Stromal cell of bone marrow (primary cell): Measurements from ENCODE around the gene ATP9A.
"Not testable (repeated sequence)": the region's sequence is repeated elsewhere in the genome, so short reads cannot be mapped to it uniquely, and the experiment has no call there.

Experiments used
- DNase-seq: peaks from one replicate; pipeline ENCODE4 v3.0.0-alpha.2; 2012; ENCODE audit warnings: low read depth

The ATP9A gene, protein sequence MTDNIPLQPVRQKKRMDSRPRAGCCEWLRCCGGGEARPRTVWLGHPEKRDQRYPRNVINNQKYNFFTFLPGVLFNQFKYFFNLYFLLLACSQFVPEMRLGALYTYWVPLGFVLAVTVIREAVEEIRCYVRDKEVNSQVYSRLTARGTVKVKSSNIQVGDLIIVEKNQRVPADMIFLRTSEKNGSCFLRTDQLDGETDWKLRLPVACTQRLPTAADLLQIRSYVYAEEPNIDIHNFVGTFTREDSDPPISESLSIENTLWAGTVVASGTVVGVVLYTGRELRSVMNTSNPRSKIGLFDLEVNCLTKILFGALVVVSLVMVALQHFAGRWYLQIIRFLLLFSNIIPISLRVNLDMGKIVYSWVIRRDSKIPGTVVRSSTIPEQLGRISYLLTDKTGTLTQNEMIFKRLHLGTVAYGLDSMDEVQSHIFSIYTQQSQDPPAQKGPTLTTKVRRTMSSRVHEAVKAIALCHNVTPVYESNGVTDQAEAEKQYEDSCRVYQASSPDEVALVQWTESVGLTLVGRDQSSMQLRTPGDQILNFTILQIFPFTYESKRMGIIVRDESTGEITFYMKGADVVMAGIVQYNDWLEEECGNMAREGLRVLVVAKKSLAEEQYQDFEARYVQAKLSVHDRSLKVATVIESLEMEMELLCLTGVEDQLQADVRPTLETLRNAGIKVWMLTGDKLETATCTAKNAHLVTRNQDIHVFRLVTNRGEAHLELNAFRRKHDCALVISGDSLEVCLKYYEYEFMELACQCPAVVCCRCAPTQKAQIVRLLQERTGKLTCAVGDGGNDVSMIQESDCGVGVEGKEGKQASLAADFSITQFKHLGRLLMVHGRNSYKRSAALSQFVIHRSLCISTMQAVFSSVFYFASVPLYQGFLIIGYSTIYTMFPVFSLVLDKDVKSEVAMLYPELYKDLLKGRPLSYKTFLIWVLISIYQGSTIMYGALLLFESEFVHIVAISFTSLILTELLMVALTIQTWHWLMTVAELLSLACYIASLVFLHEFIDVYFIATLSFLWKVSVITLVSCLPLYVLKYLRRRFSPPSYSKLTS

DNA sequence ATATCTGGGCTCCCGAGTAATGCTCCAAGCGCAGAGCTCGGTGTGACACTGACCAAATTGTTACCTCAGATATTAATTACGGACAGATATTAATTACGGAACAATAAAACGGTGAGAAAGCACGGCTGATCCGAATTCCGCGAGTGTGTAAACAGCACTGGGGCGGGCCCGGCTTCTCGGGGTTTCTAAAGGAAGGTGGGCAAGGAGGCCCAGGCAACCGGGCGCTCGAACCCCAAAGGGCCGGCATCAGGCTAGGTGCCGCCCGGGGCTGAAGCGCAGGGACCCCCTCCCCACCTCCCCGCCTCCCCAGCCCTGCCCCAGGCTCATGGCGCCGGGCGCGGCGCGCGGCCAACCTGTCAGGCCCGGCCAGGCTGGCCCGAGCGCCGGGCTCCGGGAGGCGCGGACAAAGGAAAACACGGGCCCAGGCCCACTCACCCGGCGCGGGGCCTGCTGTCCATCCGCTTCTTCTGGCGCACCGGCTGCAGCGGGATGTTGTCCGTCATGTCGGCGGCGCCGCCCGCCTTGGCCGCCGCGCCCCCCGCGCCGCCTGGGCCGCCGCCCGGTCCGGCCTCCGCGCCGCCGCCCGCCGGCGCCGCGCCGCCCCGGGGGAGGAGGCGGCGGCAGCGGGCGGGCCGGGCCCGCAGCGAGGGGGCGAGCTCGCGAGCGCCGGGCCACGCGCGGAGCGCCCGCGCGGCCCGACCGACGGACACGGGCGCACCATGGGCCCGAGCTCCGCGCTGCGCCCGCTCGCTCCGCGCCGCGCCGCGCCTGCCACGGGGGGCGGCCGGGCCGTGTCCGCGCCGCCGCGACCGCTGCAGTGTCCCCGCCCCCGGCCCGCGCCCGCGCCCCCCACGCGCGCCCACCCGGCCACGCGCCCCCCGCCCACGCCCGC lies at the start of gene ATP9A:
ATP9A (minus strand) TSS at position 524 of the 892 bp plus-strand sequence; CDS start at position 503, 21 bp downstream.
- no peak for DNase-seq

DNA sequence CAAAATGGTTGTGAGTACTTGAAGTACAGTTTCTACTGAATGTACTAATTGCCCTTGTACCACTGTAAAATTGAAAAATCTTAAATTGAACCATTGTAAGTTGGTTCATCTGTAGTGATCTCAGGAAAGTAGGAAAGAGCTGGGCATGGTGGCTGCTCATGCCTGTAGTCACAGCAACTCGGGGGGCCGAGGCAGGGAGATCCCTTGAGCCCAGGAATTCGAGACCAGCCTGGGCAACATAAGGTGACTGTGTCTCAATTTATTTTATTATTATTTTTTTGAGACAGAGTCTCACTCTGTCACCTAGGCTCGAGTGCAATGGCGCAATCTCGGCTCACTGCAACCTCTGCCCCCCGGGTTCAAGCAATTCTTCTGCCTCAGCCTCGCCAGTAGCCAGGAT lies 48.7 kb upstream of the ATP9A start:
- not testable (repeated sequence) for DNase-seq

DNA sequence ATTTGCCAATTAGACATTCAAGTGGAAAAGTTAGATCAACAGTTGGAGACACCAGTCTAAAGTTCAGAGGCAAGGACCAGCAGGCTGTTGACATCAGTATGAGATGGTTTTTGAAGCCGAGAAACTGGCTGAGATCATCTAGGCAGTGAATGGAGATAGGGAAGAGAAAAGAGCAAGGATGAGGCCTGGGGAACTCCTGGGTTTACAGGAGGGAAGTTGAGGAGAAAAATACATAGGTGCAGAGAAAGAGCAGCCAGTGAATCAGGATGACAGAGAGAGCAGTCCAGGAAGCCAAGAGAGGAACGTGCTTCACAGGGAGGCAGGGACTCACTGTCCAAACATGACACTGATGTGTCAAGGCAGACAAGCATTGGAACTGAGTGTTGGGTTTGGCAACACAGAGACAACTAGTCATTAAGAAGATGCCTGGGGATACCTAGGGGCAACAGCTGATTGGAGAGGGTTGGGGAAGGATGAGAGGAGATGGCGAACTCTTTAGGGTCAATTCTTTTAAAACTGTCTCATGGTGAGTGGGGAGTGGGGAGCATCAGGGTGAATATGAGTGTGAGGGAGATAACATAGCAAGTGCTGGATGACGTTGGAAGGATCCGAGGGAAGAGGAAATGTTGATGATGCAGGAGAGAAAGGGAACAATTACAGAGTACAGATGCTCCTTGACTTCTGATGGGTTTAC lies 47.3 kb upstream of the ATP9A start:
- DNase-seq: no peak

- DNase-seq: no peak
Observed at GRCh38 chr20:51812861-51813260, 44.7 kb upstream of the ATP9A start.

DNA sequence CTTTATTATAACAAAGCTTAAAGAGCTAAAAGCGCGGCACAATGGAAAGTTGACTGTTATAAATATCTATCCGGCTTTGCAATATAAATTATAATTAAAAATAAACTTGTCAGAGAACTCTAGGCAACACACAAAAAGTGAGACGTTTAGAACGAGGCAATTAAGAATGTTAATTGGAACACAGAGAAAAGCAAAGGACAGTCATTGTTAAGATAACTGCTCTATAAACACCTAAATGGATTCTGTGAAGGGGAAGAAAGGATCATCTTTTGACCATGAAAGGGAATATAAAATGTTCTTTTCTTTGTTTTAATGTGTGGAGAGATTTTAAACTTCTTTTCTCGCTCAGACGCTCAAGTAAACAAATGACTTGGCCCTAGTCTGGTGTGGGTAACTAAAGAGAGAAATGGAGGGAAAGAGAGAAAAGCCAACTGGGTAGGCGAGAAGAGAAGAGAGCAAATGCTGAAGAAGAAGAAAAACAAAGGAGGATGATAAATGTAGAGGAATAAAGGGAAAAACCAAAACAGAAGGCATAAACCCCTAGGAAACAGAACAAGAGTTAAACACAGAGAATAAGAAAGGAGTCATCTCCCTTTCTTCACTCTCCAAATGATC lies 43.4 kb upstream of the ATP9A start:
- DNase-seq: no peak

DNA sequence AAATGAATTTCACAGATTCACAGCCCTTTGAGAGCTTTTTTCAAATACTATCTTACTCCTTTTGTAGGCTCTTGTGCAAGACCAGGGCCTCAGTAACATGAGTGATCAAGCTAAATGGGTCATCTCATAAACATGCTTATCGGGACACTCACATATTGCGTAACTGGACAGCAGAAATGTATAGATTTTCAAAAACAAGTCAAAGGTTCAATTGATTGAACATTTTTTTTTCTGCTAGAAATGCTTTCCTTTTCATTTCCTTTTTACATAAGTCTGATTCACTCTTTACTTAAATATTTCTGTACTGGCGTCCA lies 42.8 kb upstream of the ATP9A start:
- no peak for DNase-seq

- no peak for DNase-seq
Observed at GRCh38 chr20:51810155-51811041, 42.2 kb upstream of the ATP9A start.

DNA sequence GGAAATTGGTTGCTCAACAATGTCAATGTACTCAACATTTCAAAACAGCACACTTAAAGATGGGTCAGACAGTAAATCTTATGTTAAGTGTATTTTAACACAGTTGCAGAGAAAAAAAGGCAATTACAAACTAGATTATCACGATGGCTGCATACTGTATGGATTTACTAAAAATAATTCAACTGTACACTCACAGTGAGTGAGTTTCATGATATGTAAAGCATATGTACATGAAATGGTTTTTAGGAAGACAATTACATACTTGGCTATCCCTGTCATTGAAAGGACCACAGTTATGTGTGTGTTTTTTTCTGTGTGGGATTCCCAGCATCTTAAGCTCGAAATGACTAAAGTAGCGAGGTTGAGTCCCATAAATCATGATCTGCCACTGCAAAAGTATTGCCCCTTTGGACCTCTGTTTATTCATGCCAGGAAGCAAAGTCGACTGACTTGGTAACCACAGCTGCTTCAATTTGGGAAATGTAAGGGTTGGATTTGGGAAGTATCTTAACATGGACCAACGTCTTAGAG lies 39.6 kb upstream of the ATP9A start:
- DNase-seq: no peak

GRCh38 chr20:51804754-51805153 lies 36.6 kb upstream of the ATP9A start:
- no peak for DNase-seq

GRCh38 chr20:51803148-51803854 lies 35.1 kb upstream of the ATP9A start:
- no peak for DNase-seq

- no peak for DNase-seq
Observed at GRCh38 chr20:51802170-51802751, 34.1 kb upstream of the ATP9A start, which contains the start of gene SALL4. Gene SALL4, minus strand, starts transcription at chr20:51802521. Its CDS starts 113 bp downstream, at chr20:51802408.

DNA sequence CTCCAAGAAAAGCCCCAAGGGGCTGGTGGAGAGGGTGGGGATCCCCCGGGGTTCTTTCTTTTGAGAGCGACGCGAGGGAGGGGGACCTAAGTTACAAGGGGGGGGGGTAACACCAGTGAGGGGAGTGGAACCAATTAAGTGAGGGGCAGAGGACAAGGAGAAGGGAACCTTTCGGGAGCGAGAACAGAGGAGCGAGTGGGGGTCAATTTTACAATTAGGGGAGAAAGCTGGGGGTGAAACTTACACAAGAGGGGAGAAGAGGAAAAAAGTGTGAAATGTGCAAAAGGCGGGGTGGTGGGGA lies 33.6 kb upstream of the ATP9A start:
- DNase-seq: no peak

DNA sequence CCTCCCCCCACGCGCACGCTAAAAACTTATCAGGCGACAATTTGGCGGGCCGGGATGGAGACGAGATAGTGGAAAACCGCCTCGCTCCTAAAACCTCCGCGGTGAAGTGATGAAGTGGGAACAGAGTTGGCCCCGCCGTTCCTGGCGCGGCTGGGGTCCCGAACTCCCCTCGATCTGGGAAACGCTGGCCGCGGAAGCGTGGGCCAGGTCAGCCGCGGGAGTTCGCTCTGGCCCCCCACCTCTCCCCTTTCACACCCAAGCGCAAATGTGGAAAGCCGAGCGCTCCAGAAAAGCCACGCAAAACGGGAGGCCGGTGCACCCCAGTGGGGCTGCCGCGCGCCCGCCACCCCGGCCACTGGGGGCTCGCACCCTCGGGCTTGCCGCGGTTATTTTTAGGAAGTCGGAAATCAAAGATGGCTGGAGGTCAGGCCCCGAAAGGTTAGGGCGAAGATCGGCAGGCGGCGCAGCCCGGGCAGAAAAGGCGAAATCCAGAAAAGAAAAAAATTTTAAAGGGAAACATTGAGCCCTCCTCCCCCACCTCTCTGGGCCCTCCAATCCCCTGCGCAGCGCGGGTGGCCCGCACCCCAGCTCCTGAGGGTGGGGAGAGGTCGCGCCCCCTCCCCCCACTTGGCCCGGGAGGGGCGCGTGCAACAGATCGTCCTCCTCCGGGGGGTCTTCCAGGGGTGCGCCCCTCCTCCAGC lies 33.1 kb upstream of the ATP9A start:
- DNase-seq: no peak

DNA sequence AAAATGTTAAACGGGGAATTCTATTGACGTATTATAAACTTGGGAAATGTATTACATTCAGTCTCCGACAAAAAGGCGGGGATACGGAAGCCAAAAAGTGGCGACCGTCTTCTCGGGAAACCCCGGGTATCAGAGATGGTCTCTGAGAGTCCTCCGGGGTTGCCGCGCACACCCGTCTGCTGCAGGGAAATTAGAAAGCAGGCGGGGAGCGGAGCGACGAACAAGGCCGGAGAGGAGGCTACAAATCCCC lies 32.6 kb upstream of the ATP9A start:
- DNase-seq: no peak

DNA sequence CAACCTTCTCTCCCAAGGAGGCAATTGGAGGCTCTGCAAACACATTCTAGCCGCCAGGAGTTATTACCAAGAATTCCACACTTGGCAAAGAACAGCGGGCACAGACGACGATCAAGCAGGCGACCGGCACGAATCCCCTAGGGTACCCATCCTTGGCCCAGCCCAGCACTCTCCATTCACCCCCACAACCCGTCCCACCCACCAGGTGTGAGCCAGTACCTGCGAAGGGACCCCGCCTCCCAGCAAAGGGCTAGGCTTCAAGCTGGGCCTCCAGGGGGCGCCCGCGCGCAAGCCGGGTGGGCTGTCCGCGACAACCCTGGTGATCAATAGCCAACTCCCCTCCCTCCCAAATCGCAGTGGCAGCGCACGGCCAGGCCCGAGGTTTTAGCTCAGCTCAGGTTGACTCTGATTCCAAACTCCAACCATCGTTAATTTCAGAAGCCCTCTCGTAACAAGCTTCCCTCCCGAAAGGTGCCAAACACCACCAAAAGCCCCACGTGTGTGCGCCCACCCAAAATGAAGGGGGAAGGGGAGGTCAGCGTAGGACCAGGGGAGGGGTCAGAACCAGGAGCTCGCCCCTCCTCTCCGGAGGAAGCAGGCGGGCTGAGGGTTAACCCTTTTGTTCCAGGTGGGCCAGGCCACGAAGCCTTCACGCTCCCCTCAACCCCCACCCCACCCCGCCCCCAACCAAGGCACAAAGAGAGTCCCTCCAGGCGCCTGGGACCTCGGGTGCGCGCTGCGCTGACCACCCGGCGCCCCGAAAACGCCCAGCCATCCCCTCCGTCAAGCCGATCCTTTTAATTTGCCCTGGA lies 32.1 kb upstream of the ATP9A start:
- no peak for DNase-seq

DNA sequence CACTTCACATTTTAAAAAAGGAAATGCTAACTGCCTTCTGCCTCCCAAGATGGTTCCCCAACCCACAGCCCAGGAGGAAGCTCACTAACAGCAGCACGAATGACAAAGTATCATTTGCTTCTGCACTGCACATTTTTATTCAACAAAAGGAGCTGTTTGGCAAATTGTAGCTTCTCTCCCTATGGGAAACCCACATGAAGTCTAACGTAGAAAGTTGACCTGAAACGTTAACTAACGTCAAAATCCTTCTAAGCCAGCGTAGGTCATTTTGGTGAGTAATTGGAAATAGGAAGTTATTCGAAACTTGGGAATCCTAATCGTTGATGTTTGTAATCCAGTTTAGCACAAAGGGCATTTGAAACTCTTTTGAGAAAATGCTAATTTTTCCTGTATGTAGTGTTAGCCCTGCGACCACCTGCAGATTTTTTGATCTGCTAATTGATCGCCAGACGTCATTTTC lies 31.2 kb upstream of the ATP9A start:
- no peak for DNase-seq

- no peak for DNase-seq
Observed at GRCh38 chr20:51797357-51798025, 29.3 kb upstream of the ATP9A start.
